ENCODE measurements around the gene CAMTA2.

Gene CAMTA2

DNA sequence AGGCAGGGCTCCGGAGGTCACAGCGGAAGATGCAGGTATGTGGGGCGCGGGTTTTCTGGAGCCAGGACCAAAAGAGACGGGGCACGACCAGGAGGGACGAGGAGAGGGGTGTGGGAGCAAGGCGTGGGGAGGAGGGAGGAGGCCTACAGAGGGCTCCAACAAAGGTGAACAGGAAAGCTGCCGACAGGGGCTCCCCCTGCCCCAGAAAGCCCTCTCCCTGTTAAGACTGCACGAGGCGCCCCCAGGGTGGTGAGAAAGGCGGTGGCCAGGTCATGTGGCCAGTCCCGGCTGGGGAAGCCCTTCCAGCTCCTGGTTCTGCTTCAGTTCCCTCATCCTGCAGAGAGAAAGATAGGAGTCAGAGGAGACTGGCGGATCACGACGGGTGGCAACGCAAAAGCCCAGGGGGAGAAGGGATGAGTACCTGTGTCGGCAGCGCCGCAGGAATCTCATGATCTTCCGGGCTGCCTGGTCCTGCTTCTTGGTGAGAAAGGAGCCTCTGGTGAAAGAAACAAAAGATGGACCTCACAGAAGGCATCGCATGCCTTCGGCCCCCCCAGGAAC lies 18.9 kb downstream of the CAMTA2 start:
- DNase-seq = peak; percentile 38

DNA sequence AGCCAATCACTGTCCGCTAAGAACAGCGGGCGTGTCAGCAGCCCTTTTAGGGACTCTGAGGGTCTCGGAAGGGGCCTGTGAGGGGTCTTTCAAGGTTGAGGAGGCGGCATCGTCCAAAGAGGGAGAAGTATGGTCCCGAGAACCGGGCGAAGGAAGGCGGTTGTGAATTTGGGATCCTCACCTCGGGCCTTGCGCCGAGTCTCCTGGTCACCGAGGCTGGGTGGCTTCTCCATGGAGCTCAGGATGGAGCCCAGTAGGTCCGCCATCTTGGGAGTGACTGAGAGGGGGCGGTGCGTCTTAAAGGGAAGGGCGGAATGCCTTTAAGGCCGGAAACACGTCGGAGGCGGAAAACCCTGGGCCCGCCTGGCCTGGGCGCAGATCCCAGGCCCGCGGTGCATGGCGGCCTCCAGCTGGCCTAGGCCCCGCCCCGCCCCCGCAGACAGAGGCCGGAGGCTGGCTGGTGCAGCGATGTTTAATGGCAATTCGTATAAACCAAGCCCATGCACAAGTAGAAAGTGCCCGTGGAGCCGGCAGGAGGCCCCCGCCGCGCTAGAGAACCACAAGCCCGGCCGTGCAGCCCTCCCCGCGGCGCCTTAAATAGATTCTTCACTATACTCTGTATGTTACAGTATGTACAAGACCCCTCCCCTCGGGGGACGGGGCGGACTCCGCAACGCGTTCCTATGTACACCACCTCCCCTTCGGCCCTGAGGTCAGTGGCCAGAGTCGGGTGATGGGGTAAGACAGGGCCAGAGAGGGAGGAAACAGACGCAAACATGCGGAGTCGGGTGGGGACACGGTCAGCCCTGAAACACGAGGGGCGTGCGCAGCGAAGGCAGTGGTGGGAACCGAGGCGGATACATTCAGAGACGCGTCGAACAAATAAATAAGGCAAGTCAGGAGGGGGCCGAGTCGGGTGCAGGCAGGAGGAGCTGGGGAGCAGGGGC lies 19.7 kb downstream of the CAMTA2 start, which contains the start of gene SPAG7:
TSS of gene SPAG7 (minus strand) at position 279 of the 947 bp plus-strand sequence. CDS start at position 266, 13 bp downstream.
- peak; percentile 96 for DNase-seq

DNA sequence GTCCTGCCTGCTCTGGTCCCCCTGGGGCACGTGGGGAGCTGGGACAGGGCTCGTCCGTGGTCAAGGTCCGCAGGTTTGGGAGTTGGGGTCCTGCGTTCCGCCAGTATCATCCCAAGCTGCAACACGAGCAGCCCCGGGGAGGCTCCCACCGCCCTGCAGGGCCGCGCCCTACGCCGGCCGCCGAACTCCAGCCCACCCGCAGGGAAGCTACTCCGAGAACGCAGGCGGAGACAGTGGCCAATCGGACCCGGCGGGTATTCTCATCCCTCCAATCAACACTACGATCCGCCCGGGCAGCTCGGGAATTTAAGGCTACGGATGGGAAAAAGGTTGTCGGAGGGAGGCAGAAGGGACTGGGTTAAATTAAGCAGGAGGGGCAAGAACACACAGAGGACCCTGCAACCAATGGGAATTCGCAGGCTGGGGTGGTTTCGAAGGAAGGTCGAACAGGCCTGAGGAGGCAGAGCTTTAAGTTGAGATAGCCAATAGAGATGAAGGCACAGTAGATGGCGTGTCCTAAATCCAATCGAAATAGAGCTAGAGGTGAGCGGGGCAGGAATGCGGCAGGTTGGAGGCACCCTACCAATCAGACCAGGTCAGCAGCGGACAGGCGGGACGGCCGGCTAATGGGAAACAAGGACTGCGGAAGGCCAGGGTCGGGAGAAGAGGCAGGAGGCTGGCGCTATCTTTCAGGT lies 20.5 kb downstream of the CAMTA2 start:
- DNase-seq = peak; percentile 98

DNA sequence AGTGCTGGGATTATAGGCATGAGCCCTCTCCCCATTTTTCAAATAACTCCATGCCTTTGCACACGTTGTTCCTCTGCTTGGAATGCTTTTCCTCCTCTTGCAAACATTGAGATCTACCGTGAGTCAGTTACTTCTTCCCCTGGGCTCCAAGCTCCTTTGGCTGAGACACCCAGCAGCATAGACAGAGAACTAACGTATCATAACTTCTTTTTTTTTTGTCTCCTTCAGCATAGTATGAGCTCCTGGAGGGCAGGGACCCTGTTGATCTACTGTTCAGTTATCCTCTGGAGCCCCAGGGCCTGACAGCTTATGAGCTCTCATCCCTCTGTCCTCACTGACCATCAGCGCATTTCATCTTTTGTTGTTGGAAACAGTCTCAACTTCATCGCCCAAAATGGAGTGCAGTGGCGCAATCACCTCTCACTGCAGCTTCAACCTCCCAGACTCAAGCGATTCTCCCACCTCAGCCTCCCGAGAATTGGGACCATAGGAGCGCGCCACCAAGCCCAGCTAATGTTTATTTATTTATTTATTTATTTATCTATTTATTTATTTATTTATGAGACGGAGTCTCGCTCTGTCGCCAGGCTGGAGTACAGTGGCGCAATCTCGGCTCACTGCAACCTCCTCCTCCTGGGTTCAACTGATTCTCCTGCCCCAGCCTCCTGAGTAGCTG lies 22.0 kb downstream of the CAMTA2 start:
- DNase-seq = no peak

DNA sequence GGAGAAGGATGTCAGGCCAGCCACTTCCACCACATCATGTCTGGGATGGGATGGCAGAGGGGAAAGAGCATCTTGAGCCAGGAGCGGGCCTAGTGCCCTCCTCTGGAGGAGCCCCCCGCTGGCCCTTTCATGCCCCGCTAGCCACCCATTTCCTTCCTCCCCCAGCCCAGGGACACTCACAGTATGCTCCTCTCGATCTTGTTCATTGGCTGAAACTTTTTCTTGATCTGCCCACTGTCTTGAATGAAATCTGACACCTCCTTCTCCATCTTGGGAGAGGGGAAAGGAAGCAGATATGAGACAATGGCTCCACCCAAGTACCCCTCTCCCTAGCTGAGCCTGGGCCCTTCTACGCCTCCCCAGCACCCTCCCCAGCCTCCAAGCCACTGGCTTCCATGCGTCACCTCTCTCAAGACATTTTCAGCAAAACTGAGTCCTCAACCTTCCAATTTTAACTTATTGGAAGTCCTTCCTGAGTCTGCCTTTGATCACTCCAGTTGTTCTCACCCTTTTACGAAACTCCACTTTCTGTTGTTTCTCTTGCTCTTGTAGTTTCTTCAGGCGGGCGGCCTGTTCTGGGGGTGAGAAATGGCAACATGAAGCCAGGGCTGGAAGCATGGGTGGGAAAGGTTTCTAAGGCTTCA lies 27.1 kb downstream of the CAMTA2 start:
- no peak for DNase-seq

DNA sequence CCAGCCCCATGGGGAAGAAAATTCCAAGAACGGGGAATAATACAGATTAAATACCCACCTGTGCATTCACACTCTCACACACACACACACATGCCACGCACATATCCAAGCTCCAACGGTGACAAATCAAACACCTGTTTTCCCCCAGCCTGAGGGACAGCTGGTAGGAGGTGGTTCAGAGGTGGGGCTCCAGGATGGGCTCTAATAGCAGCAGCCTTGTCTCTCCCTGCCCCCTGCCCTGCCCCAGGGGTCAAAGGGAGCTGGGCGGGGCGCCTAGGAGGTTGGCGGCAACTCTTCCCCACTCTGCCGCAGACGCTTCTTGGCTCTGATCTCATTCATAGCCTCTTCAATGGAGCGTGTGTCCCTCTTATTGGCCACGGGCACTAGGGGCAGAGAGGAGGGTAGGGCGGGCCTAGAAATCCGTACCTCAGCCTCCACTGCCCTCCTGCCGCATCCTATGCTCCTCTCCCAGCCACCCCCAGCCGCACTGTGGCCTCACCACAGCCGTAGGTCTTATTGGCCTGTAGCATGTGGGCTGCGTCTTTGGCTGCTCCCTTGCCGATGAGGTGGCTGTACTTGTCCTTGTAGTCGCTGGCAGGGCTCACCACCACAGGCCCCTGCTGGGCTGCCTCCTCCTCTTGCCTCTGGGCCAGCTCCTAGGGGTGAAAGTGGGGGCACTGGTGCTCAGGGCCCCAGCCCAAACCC lies 28.1 kb downstream of the CAMTA2 start:
- no peak for DNase-seq

DNA sequence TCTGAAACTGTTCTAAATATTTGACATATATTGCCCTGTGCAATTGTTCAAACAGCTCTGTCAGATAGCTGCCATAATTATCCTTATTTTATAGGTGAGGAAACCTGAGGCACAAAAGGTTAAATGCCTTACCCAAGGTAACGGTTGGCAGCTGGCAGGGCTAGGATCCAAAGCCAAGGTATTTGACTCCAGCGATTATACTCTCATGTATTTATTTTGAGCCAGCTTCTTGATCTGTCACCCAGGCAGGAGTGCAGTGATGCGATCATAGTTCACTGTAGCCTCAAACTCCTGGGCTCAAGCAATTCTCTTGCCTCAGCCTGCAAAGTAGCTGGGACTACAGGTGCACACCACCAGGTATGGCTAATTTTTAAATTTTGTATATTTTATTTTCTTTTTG lies 29.4 kb downstream of the CAMTA2 start:
- DNase-seq = no peak

DNA sequence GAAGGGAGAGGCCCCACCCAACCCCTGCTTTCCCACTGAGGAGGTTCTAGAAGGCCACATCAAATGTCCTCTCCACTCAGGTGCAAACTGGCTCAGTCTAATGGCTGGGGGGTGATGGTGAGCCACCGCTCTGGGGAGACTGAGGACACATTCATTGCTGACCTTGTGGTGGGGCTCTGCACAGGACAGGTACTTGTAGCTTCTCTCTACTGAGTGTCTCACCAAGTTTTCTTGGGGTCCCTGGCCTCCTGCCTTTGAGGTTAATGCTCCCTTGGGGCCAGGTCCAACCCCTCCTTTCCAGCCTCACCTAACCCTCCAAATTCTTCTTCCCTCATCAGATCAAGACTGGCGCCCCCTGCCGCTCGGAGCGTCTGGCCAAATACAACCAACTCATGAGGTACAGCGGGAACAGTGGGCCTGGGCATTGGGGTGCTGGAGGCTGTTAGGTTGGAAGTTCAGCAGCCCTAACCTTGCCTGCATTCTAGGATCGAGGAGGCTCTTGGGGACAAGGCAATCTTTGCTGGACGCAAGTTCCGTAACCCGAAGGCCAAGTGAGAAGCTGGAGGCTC lies 30.9 kb downstream of the CAMTA2 start:
- peak; percentile 44 for DNase-seq

DNA sequence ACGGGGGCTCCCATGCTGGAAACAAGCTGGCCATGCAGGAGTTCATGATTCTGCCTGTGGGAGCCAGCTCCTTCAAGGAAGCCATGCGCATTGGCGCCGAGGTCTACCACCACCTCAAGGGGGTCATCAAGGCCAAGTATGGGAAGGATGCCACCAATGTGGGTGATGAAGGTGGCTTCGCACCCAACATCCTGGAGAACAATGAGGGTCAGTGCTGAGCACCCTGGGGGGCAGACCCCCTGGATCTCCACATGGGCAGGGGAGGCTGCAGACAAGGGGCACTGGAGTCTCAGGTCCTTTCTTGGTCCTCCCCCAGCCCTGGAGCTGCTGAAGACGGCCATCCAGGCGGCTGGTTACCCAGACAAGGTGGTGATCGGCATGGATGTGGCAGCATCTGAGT lies 32.4 kb downstream of the CAMTA2 start:
- no peak for DNase-seq

DNA sequence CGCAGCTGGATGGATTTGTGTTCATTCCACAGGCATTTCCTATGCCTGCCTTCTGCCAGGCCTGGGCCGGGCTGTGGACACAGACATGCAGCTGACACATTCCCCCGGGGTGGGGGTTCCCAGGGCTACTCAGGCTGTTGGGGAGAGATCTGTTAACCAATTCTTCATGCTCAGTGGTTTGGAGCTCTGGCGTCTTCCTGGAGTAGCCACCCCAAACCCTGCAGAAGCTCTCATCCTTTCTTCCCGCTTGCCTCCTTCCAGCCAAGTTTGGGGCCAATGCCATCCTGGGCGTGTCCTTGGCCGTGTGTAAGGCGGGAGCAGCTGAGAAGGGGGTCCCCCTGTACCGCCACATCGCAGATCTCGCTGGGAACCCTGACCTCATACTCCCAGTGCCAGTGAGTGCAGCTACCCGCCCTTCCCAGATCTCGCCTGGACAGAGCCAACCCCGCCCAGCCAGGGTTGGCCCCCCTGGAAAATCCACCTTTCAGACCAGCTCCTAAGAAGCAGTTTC lies 34.0 kb downstream of the CAMTA2 start:
- no peak for DNase-seq

DNA sequence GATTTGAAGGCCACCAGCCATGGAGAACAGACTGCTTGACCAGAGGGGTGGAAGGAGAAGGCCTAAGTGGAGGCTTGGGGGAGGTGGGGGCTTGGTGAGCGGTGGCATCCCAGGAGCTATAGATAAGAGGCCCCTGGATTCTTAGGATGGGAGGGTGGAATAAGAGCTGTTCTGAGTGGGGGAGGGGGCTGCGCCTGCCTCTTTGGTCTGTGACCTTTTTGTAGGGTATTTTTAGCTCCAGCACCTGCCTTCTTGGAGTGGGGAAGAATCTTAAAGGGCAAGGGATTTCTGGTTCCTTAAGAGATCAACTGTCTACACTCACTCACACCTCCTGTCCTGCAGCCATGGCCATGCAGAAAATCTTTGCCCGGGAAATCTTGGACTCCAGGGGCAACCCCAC lies 36.0 kb downstream of the CAMTA2 start:
- no peak for DNase-seq

DNA sequence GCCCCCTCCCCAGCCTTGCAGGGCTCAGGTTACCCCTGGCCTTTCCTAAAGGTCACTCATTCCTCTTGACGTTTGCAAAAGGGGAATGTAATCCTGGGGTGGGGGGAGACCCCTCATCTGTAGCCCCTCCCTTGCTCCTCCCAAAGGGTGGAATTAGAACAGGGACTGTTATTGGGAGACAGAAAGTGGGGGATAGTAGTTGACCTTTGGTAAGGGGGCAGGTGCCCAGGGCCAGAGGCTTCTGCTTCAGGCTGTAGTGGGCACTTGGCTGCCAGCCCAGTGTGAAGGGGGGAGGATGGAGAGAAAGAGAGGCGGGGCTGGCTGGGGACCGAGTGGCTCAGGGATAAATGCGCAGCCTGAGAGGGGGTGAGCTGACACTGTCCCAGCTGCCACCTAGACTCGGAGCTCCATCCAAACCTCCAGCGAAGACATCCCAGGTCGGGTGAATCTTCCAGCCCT lies 36.7 kb downstream of the CAMTA2 start, which contains the start of gene ENO3:
TSS of gene ENO3 (plus strand) at position 374 of the 459 bp plus-strand sequence. CDS start 711 bp downstream, outside the sequence.
- DNase-seq = peak; percentile 12

DNA sequence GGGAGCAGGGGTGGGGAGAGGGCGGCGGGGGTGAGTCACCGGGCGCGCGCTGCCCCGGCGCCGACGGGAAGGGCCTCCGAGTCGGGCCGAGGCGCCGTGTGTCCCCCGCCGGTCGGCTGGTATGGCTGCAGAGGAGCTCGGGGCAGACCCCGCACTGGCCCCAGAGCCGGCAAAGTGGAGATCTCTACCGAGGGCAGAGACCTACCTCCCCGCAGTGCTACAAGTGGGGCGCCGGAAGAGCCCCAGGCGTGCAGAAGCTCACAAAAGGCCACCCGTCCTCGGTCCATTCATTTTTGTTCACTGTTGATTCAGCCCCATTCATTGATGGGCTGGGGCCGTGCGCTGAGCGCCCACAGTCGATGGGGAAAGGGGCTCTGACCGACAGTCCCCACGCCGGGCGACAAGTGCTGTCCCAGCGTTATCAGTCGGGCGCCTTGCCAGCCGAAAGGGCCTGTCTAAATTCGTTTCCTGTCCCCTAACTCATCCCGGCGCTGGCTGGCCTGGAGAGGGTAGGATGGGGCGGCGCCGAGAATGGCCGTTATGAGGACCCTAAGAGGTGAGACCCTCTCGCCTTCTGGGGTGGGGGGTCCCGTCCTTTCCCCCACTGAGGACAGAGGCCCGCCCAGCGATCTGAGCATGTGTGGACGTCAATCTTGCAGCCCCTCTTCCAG lies 37.3 kb downstream of the CAMTA2 start:
- DNase-seq = peak; percentile 47

DNA sequence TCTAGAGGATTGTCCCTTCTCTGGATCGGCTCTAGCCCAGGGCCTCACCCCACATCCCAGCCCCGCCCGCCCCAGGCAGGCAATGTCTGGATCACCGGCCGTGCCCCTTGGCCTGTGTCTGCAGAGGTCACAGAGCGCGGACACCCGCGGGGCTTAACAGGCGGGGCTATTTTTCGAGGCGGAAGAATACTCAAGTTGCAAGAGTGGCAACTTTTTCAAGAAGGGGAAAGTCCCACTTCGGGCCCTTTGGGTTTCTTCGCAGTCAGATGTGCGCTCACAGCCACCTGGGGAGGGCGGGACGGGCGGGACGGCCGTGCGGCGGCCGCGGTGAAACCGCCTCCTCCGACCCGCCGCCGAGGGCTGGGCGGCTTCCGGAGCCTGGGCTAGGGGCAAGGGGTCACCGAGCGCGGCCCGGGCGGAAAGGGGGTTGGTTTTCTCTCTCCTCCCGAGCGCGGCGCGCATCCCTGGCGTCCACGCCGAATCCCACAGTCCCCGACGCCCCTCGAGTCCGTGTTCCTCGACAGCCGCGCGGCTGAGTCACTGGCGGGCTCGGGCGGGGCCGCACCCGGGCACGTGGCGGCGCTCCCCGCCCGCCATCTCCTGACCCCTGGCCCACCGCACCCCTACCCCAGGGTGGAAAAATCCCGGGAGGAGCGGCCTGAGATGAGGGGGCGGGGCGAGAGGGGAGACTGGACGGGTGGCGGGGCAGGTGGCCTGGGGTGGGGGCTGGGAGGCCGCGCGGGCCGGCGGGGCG lies 38.0 kb downstream of the CAMTA2 start:
- DNase-seq = peak; percentile 90

DNA sequence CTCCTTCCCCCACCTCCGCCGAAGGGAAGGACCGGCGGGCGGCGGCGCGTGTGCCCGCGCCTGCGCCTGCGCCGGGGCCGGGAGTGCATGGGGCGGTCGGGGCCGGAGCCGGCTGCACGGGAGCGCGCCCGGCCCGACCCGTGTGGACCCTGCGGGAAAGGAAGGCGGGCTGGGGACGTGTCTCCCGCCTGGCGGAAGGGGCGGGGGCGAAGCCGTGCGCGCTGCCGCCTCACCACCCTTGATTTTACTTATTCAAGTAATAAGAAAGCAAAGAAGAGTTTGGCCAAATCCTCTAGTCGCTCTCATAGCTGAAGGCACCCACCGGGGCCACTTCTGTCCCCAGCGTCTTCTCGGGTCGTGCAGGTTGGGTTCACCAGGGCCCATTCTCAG lies 38.5 kb downstream of the CAMTA2 start:
- DNase-seq = peak; percentile 88

DNA sequence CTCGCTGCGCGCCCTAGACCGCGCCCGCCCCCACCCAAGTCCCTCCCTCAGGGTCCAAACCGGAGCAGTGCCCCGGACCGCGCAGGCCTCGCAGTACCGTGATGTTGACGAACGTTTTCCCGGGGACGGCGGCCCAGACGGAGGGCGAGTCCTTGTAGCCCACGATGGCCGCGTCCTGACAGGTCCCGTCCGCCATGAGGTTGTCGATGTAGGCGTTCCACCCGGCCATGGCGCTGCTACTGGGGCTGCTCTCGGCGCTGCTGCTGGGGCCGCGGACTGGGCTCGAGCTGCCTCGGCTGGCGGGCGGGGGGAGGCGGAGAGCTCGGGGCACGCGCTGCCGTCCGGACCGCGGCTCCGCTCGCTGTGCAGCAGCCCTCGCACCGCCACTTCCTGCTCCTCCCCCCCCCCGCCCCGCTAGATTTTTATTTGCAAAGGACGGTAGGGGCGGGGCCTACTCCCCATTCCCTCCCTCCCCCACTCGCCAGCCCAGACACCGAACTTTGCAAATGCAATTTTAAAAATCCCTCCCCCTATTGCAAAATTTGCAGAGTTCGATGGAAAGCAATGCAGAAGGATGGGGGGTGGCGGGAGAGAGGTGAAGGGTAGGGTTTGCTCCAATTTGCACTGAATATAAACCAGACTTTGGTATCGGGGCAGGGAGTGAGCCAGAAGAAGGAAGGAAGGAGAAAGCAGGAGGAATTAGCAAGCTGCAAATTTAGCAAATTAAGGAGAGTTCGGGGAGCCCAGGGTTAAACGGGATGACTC lies 39.1 kb downstream of the CAMTA2 start, which contains the start of gene PFN1:
TSS of gene PFN1 (minus strand) at position 365 of the 765 bp plus-strand sequence. CDS start at position 229, 136 bp downstream.
- DNase-seq = peak; percentile 95

DNA sequence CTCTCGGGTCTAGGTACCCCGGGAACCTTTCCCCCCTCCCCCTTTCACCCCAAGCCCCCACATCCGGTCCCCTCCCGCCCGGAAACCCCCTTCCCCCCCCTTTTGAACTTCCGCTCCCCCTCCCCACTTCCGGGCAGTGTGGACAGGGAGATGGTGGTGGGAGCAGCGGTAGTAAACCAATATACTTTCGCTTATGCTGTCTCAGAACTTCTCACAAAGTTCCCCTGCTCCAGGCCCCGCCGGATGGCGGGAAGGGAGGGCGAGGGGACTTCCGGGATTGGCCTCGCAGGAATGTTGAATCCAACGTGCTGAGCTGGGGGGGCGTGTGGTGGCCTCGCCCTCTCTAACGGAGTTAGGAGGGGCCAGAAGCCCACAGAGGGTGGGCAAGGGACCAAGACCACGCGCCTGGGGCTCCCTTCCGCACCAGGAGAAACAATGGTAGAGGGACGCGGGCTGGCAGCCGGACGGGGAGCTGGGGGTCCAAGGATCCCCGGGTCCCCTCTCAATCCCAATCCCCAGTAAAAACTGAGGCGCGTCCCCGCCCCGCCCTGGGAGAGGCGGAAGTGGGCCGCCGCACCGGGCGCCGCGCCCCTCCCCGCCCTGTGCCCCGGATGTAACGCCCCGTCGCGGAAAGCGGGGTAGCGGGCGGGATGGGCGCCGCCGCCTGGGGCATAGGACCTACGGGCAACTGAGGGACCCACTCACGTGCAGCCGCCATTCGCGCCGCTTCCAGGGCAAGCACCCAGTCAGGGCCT lies 39.9 kb downstream of the CAMTA2 start:
- peak; percentile 86 for DNase-seq

DNA sequence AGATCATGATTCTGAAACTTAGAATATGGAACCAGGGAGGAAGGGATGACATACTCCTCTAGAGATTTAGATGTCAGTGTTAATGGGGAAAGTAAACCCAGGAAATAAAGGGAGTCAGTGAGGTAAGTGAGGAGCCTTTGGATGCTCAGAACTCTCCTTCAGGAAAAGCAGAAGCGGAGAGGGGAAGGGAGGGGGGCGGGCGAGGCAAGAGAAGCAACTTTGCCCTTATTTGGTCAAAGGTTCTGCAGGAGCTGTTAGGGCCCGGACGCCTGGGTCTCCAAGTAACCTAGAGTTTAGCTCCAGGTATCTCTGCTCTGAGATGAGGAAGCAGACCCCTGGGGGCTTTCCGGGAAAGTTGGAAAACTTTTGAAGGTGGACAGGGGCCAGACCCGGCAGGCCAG lies 40.5 kb downstream of the CAMTA2 start:
- DNase-seq = no peak
